ENCODE data around the gene RAD51B.

RAD51B gene

DNA sequence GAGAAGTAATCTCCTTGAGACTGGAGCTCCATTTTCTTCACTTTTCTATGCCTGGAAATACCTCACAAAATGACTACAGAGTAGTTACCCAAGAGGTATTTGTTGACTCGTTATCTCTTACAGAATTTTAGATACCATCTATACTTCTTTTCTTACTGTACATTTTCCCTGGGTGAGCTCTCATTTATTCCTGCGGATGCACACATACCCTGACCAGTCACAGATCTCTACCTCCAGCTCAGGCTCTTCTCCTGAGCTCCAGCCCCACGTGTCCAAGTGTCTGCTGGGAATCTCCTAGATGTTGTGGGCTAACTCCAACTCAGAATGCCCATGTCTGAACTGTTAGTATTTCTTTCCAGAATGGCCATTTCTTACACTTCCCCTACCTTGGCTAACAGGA is 403.1 kb downstream of the RAD51B start:
- TF ChIP-seq POLR2A (IDR thresholded peaks at IDR 0.05; ENCODE audit: low read depth, low read length) (no peak), TAF1 (IDR thresholded peaks at IDR 0.05; ENCODE audit: borderline replicate concordance, low read depth, low read length) (no peak), POLR2AphosphoS5 (IDR thresholded peaks at IDR 0.05; ENCODE audit: low read depth, low read length) (no peak)
- FAIRE-seq (no peak), DNase-seq (ENCODE audit: insufficient read length) (no peak)

- no peak for FAIRE-seq
- TF ChIP-seq POLR2AphosphoS5 (IDR thresholded peaks at IDR 0.05; ENCODE audit: low read depth, low read length), result no peak
- TF ChIP-seq TAF1 (IDR thresholded peaks at IDR 0.05; ENCODE audit: borderline replicate concordance, low read depth, low read length), result no peak
- no peak for TF ChIP-seq POLR2A (IDR thresholded peaks at IDR 0.05; ENCODE audit: low read depth, low read length)
- DNase-seq (ENCODE audit: insufficient read length), result no peak
Observed at GRCh38 chr14:68223631-68224030, 404.1 kb downstream of the RAD51B start.

DNA sequence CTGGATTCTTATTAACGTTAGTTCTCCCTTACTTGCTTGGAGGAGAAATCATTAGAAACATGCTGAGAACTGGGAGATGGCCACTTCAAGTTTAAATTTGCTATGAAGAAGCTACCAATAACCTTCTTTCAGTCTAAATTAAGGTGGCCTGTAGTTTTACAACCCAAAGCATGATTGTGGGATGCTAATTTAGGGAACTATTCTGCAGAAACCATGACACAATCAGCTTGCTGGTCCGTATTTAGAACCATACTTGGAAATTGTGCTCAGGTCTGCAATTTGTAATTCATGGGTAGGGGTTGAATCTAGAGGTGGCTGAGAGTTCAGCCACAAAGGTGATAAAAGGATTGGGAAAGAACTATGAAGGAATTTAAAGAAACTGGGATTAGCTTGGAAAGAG is 405.7 kb downstream of the RAD51B start:
- no peak for DNase-seq (ENCODE audit: insufficient read length)
- no peak for TF ChIP-seq POLR2A (IDR thresholded peaks at IDR 0.05; ENCODE audit: low read depth, low read length)
- FAIRE-seq, result peak; percentile 42

DNA sequence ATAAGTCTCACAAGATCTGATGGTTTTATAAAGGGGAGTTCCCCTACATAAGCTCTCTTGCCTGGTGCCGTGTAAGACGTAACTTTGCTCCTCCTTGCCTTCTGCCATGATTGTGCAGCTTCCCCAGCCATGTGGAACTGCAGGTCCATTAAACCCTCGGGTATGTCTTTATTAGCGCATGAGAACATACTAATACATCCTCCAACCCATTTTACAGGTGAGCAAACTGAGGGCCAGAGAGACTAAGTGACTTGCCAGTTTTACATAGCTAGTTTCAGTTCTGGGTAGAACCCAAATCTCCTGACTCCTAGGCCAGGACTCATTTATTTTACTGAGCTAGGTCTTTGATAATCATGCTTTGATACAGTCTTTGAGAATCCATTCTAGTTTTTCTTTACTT is 406.9 kb downstream of the RAD51B start:
- DNase-seq (ENCODE audit: insufficient read length) (no peak), FAIRE-seq (no peak)
- no peak for TF ChIP-seq POLR2A (IDR thresholded peaks at IDR 0.05; ENCODE audit: low read depth, low read length)
- TF ChIP-seq TAF1 (IDR thresholded peaks at IDR 0.05; ENCODE audit: borderline replicate concordance, low read depth, low read length), result no peak
- no peak for TF ChIP-seq POLR2AphosphoS5 (IDR thresholded peaks at IDR 0.05; ENCODE audit: low read depth, low read length)

DNA sequence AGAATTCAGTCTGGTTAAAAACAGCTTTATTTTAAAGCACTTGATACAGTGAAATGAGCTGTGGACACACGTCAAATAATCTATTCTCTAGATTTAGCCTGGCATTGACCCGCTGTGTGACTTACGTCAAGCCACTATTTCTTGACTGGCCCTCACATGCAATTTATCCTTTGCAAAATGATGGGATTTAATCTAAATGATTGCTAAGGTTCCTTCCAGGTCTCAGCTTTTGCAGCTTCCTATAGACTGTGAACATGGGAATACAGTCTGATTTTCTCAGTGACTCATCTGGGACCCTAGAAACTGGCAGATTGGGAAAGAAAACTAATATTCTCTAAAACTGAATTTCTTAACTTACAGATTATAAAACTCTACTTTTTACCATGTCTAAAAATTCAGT is 409.1 kb downstream of the RAD51B start:
- no peak for TF ChIP-seq POLR2A (IDR thresholded peaks at IDR 0.05; ENCODE audit: low read depth, low read length)
- TF ChIP-seq POLR2AphosphoS5 (IDR thresholded peaks at IDR 0.05; ENCODE audit: low read depth, low read length), result no peak
- TF ChIP-seq TAF1 (IDR thresholded peaks at IDR 0.05; ENCODE audit: borderline replicate concordance, low read depth, low read length), result no peak
- DNase-seq (ENCODE audit: insufficient read length), result no peak
- no peak for FAIRE-seq

GRCh38 chr14:68229423-68230100 is 410.0 kb downstream of the RAD51B start:
- DNase-seq (ENCODE audit: insufficient read length) (no peak), FAIRE-seq (no peak)
- TF ChIP-seq POLR2AphosphoS5 (IDR thresholded peaks at IDR 0.05; ENCODE audit: low read depth, low read length) (no peak), TAF1 (IDR thresholded peaks at IDR 0.05; ENCODE audit: borderline replicate concordance, low read depth, low read length) (no peak), POLR2A (IDR thresholded peaks at IDR 0.05; ENCODE audit: low read depth, low read length) (no peak)

GRCh38 chr14:68230202-68230949 is 410.8 kb downstream of the RAD51B start:
- TF ChIP-seq TAF1 (IDR thresholded peaks at IDR 0.05; ENCODE audit: borderline replicate concordance, low read depth, low read length) (no peak), POLR2A (IDR thresholded peaks at IDR 0.05; ENCODE audit: low read depth, low read length) (no peak), POLR2AphosphoS5 (IDR thresholded peaks at IDR 0.05; ENCODE audit: low read depth, low read length) (no peak)
- peak; percentile 24 for FAIRE-seq

DNA sequence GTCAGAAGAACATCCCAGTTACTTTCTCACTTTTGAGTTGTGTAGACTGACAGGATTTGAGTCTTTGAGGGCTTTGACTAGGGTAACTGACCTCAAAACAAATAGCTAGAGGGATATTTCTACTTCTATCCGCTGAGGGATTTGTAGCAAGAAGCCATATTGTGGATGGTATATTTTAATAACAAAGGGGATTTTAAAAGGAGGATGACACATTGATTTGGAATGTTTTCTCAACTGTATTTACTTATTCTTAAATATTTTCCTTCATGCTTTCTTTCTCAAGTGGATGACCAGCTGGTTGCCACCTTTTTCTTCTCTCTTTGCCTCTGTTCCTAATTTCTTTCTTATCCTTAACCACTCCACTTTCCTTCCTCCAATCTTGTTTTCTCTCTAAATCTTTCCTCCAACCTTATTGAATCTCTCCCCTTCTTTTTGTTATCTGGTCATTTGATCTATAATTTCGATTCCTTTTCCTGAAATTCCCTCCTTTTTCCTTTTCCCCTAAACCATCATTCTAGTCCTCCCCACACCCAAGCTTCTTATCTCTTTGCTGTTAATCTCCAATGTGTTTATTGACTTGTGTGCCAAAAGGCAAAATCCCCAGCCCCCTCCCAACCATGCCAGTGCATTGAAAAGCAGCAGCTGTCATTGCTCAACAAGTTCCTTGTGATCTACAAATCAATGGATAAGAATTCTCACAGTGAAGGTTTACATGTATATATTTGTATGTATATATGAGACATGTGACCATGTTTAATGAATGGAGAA is 411.6 kb downstream of the RAD51B start:
- no peak for TF ChIP-seq POLR2A (IDR thresholded peaks at IDR 0.05; ENCODE audit: low read depth, low read length)
- TF ChIP-seq POLR2AphosphoS5 (IDR thresholded peaks at IDR 0.05; ENCODE audit: low read depth, low read length), result no peak
- TF ChIP-seq TAF1 (IDR thresholded peaks at IDR 0.05; ENCODE audit: borderline replicate concordance, low read depth, low read length), result no peak
- no peak for DNase-seq (ENCODE audit: insufficient read length)
- FAIRE-seq, result no peak

More at GRCh38 chr14:68230202-68230949, 410.8 kb downstream of the RAD51B start:
- no peak for DNase-seq (ENCODE audit: insufficient read length)

- FAIRE-seq (no peak), DNase-seq (ENCODE audit: insufficient read length) (no peak)
- no peak for TF ChIP-seq POLR2AphosphoS5 (IDR thresholded peaks at IDR 0.05; ENCODE audit: low read depth, low read length)
- no peak for TF ChIP-seq TAF1 (IDR thresholded peaks at IDR 0.05; ENCODE audit: borderline replicate concordance, low read depth, low read length)
Observed at GRCh38 chr14:68231898-68232297, 412.3 kb downstream of the RAD51B start.

DNA sequence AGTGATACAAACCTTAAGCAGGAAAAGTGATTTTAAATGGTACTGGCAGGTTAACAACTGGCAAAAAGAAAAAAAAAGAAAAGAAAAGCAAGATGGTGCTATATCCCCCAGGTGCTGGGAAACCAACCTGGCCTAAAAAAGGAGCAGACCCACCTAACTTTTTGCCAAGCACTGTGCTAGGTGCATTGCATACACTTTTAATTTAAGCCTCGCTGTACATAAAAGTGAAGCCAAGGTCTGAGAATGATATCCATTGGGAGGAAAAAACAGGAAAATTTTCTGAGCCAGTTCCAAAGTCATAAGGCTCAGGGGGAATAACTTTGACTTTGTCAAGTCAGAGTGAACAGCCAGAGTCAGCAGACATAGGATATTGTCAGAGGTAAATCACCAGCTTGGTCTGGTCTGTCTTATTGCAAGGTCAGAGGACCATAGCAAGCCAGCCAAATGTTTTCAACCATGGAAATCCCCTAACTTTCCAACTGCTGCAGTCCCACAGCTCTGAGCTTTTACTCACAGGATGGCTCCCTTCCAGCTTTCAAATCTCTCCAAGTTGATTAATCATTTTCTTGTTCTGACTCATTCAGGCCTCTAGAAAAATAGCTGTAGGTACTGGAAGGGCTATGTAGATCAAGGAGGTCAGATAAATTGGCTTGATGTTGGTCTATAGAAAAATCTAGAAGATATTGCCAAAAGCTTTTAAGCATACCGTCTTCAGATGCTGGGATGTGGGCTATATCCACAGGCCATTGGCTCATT is 412.9 kb downstream of the RAD51B start:
- DNase-seq (ENCODE audit: insufficient read length), result no peak

More for the DNA sequence above, 412.9 kb downstream of the RAD51B start:
- TF ChIP-seq POLR2AphosphoS5 (IDR thresholded peaks at IDR 0.05; ENCODE audit: low read depth, low read length) (peak; percentile 21; the same call in 1 of the 2 replicates), TAF1 (IDR thresholded peaks at IDR 0.05; ENCODE audit: borderline replicate concordance, low read depth, low read length) (no peak)
- FAIRE-seq, result peak; percentile 91

All from GM12892 (cell line).